SK-N-SH (cell line): ENCODE data around the gene DSCAML1. TPM values are rescaled to one million over a fixed set of nuclear protein-coding genes. Genes with fewer than 3 reads are reported as not detected.

Source experiments
- CTCF ChIA-PET: fragments of 300-600, 350-600 bp; formaldehyde crosslinking; extraction: SDS; loops from one replicate; lab custom pipeline; 2021; lab: Yijun Ruan, JAX
- POLR2A ChIA-PET: fragments of 350-600 bp; sonication (Branson Sonifier 250); formaldehyde crosslinking; extraction: SDS; loops from one replicate; lab custom pipeline; 2020; ENCODE audit warnings: antibody characterized with exemption, inconsistent platforms; lab: Yijun Ruan, JAX
- DNase-seq: peaks from one replicate; pipeline ENCODE4 v3.0.0; 2012
- H2AFZ ChIP-seq: fragments of 200-600 bp; sonication (generic); 2 replicates; pipeline ENCODE4 v1.8.1; 2016; ENCODE audit warnings: antibody characterized with exemption, mild to moderate bottlenecking, low read depth
- H3F3A ChIP-seq: fragments of 200-600 bp; sonication (generic); replicated peaks from 2 replicates; pipeline ENCODE3; 2016; ENCODE audit warnings: antibody characterized with exemption, mild to moderate bottlenecking; ENCODE audit not compliant: insufficient read depth
- H3K27ac ChIP-seq, 2 experiments: fragments of 200-500 bp in 1 of 2; fragments of 200-600 bp in 1 of 2; sonication (Bioruptor generic) in 1 of 2; sonication (generic), shearing (Covaris generic) in 1 of 2; 2 replicates each; pipeline versions ENCODE4 v1.5.1 to v1.6.1; 2014 to 2016; ENCODE audit warnings: low read depth in 2 of 2, inconsistent platforms in 1 of 2, low read length in 1 of 2, mild to moderate bottlenecking in 1 of 2, mixed read lengths in 1 of 2
- H3K27me3 ChIP-seq: fragments of 200-600 bp; sonication (generic), shearing (Covaris generic); 2 replicates; pipeline ENCODE4 v1.6.1; 2016; ENCODE audit warnings: mixed run types; ENCODE audit not compliant: insufficient read depth
- H3K36me3 ChIP-seq, 2 experiments: fragments of 200-500 bp in 1 of 2; fragments of 200-600 bp in 1 of 2; sonication (Bioruptor generic) in 1 of 2; sonication (generic) in 1 of 2; replicated peaks in 1 of 2; 2 replicates each; pipeline versions ENCODE3 to v1.5.1; 2014 to 2016; ENCODE audit warnings: low read length in 1 of 2, mild to moderate bottlenecking in 1 of 2; ENCODE audit not compliant: insufficient read depth in 2 of 2, control insufficient read depth in 1 of 2
- H3K4me1 ChIP-seq, 2 experiments: fragments of 200-500 bp in 1 of 2; fragments of 200-600 bp in 1 of 2; sonication (Bioruptor generic) in 1 of 2; sonication (generic), shearing (Covaris generic) in 1 of 2; 2 replicates each; pipeline versions ENCODE4 v1.5.1 to v1.6.1; 2014 to 2016; ENCODE audit warnings: low read depth in 1 of 2, low read length in 1 of 2, mixed run types in 1 of 2; ENCODE audit not compliant: insufficient read depth in 2 of 2, control insufficient read depth in 1 of 2
- H3K4me2 ChIP-seq: fragments of 200-600 bp; sonication (generic), shearing (Covaris generic); 2 replicates; pipeline ENCODE4 v1.6.1; 2017; ENCODE audit warnings: mixed run types
- H3K4me3 ChIP-seq, 2 experiments: fragments of 200-500 bp in 1 of 2; fragments of 200-600 bp in 1 of 2; sonication (Bioruptor generic) in 1 of 2; sonication (generic), shearing (Covaris generic) in 1 of 2; 2 replicates each; pipeline versions ENCODE4 v1.5.1 to v1.8.1; 2014 to 2016; ENCODE audit warnings: low read depth in 2 of 2, inconsistent platforms in 1 of 2, low read length in 1 of 2, mild to moderate bottlenecking in 1 of 2, mixed read lengths in 1 of 2, moderate library complexity in 1 of 2
- H3K79me2 ChIP-seq: fragments of 200-600 bp; sonication (generic); 2 replicates; pipeline ENCODE4 v1.8.1; 2017; ENCODE audit warnings: mild to moderate bottlenecking; ENCODE audit not compliant: insufficient read depth
- H3K9ac ChIP-seq: fragments of 200-600 bp; sonication (generic); 2 replicates; pipeline ENCODE4 v1.6.1; 2017; ENCODE audit warnings: mixed run types
- H3K9me2 ChIP-seq: fragments of 200-600 bp; sonication (generic); 2 replicates; pipeline ENCODE4 v1.6.1; 2017; ENCODE audit warnings: mixed run types
- H3K9me3 ChIP-seq: fragments of 200-600 bp; sonication (generic); 2 replicates; pipeline ENCODE4 v1.6.1; 2017; ENCODE audit warnings: mixed run types, mild to moderate bottlenecking, moderate library complexity
- H4K20me1 ChIP-seq: fragments of 200-600 bp; sonication (generic); 2 replicates; pipeline ENCODE4 v1.6.1; 2017; ENCODE audit warnings: mild to moderate bottlenecking, mixed run types; ENCODE audit not compliant: insufficient read depth
- CHD2 ChIP-seq: fragments of 150-350 bp; IDR thresholded peaks from 2 replicates; pipeline ENCODE4 v1.6.1; 2018; ENCODE audit warnings: low read length; ENCODE audit not compliant: partially characterized antibody
- FOSL2 ChIP-seq: IDR thresholded peaks from 2 replicates; pipeline ENCODE4 v1.4.0; 2012; ENCODE audit warnings: low read depth, mild to moderate bottlenecking, moderate library complexity, borderline replicate concordance
- GABPA ChIP-seq: IDR thresholded peaks from 2 replicates; pipeline ENCODE4 v1.4.0; 2012; ENCODE audit warnings: low read depth, mild to moderate bottlenecking
- JUND ChIP-seq: IDR thresholded peaks from 2 replicates; pipeline ENCODE4 v1.4.0; 2012
- MEF2A ChIP-seq: IDR thresholded peaks from 2 replicates; pipeline ENCODE4 v1.4.0; 2012; ENCODE audit warnings: low read depth, borderline replicate concordance
- POLR2AphosphoS5 ChIP-seq: IDR thresholded peaks from 2 replicates; pipeline ENCODE4 v1.6.1; 2012; ENCODE audit warnings: low read depth, low read length
- RCOR1 ChIP-seq: fragments of 150-350 bp; IDR thresholded peaks from 2 replicates; pipeline ENCODE4 v1.6.1; 2017; ENCODE audit warnings: antibody characterized with exemption, low read length
- RFX5 ChIP-seq: IDR thresholded peaks from 2 replicates; pipeline ENCODE4 v1.6.1; 2012; ENCODE audit warnings: mild to moderate bottlenecking, improper control_type of control experiment, low read length
- RXRA ChIP-seq: IDR thresholded peaks from 2 replicates; pipeline ENCODE4 v1.4.0; 2012; ENCODE audit warnings: low read depth, mild to moderate bottlenecking, borderline replicate concordance
- TCF12 ChIP-seq: IDR thresholded peaks from 2 replicates; pipeline ENCODE4 v1.4.0; 2012
- WGBS: methylation state at CpG from one replicate; pipeline ENCODE4 v1.1.6; 2017; ENCODE audit warnings: low lambda C conversion rate; 5-methylcytosine and 5-hydroxymethylcytosine counted together
- polyA plus RNA-seq, 3 experiments: library from polyadenylated mRNA; depleted of rRNA; stranded (reverse); fragments of >200 nt; gene quantifications; 2 replicates each; pipeline ENCODE4 v1.2.3, GENCODE V29; 2012
- TF ChIP-seq, protein P1 (sequence below): IDR thresholded peaks from 2 replicates; pipeline ENCODE4 v1.6.1; 2012; ENCODE audit warnings: mild to moderate bottlenecking, low read depth, low read length, moderate library complexity
- TF ChIP-seq, protein P2 (sequence below): fragments of 150-350 bp; IDR thresholded peaks from 2 replicates; pipeline ENCODE4 v1.6.1; 2017; ENCODE audit warnings: antibody characterized with exemption, low read length, low read depth, borderline replicate concordance
- TF ChIP-seq, protein P3 (sequence below): IDR thresholded peaks from 2 replicates; pipeline ENCODE4 v1.4.0; 2012; ENCODE audit warnings: low read depth, borderline replicate concordance
- TF ChIP-seq, protein P4 (sequence below): fragments of 200-600 bp; sonication (generic); IDR thresholded peaks from 2 replicates; pipeline ENCODE4 v1.6.1; 2017; ENCODE audit warnings: antibody characterized with exemption, mild to moderate bottlenecking, moderate library complexity

DSCAML1 gene
- polyA plus RNA-seq, 1 of the 3 experiments (the other 2 are of a cell fraction) = not detected

DNA sequence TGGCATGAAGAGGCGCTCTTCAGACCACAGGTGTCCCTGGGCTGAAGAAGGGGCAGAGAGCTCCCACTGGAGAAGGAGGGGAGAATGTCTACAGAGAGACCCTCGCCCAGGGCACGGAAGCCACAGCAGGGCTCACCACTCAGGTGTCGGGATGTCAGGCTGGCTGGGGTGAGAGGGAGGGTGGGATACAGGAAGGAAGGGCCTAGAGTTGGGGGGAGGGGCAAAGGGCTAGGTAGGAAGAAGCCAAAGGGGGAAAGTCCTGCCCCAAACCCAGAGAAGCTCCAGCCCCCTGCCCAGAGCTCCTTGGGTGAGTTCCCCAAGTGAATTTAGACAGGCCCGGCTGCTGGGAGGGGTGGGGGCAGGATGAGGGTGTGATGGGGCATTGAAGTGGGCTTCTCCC lies 237.3 kb downstream of the DSCAML1 start (continued):
- TF ChIP-seq, protein P1, sequence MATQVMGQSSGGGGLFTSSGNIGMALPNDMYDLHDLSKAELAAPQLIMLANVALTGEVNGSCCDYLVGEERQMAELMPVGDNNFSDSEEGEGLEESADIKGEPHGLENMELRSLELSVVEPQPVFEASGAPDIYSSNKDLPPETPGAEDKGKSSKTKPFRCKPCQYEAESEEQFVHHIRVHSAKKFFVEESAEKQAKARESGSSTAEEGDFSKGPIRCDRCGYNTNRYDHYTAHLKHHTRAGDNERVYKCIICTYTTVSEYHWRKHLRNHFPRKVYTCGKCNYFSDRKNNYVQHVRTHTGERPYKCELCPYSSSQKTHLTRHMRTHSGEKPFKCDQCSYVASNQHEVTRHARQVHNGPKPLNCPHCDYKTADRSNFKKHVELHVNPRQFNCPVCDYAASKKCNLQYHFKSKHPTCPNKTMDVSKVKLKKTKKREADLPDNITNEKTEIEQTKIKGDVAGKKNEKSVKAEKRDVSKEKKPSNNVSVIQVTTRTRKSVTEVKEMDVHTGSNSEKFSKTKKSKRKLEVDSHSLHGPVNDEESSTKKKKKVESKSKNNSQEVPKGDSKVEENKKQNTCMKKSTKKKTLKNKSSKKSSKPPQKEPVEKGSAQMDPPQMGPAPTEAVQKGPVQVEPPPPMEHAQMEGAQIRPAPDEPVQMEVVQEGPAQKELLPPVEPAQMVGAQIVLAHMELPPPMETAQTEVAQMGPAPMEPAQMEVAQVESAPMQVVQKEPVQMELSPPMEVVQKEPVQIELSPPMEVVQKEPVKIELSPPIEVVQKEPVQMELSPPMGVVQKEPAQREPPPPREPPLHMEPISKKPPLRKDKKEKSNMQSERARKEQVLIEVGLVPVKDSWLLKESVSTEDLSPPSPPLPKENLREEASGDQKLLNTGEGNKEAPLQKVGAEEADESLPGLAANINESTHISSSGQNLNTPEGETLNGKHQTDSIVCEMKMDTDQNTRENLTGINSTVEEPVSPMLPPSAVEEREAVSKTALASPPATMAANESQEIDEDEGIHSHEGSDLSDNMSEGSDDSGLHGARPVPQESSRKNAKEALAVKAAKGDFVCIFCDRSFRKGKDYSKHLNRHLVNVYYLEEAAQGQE = no peak
- TF ChIP-seq JUND (no peak), MEF2A (no peak), RFX5 (no peak), RCOR1 (no peak), RXRA (no peak)
- TF ChIP-seq, protein P2, sequence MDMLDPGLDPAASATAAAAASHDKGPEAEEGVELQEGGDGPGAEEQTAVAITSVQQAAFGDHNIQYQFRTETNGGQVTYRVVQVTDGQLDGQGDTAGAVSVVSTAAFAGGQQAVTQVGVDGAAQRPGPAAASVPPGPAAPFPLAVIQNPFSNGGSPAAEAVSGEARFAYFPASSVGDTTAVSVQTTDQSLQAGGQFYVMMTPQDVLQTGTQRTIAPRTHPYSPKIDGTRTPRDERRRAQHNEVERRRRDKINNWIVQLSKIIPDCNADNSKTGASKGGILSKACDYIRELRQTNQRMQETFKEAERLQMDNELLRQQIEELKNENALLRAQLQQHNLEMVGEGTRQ = no peak
- TF ChIP-seq, protein P3, sequence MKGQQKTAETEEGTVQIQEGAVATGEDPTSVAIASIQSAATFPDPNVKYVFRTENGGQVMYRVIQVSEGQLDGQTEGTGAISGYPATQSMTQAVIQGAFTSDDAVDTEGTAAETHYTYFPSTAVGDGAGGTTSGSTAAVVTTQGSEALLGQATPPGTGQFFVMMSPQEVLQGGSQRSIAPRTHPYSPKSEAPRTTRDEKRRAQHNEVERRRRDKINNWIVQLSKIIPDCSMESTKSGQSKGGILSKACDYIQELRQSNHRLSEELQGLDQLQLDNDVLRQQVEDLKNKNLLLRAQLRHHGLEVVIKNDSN = no peak
- TF ChIP-seq, all 33 proteins: peak for 0

DNA sequence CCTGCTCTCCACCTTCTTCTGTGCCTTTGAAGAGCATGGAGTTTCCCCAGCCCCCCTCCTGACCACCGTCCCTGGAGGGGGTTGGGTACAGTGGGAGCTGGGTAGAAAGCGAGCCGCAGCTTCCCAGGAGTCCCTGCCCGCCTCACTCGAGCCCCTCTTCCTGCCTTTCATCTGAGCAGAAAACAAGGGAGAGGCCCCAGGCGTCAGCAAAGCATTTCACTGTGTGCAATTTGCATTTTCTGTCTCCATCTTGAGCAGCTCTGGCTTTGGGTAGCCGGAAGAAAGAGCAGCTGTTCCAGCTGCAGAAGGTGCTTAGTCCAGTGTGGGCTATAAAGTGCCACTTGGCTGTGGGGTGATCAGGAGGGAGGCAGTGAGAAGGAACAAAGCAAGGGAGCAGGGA lies 239.7 kb downstream of the DSCAML1 start:
- H3K4me3 ChIP-seq = no peak overlapping the region
- no peaks in the 10 kb centered on the region for H4K20me1 ChIP-seq
- H2AFZ ChIP-seq = no peak overlapping the region
- H3K27ac ChIP-seq = no peak overlapping the region
- H3K9me2 ChIP-seq = no peaks in the 10 kb centered on the region
- no peak for DNase-seq
- H3K9me3 ChIP-seq = no peaks in the 10 kb centered on the region
- TF ChIP-seq GABPA = no peak
- no peak for TF ChIP-seq TCF12
- no peak for TF ChIP-seq CHD2
- no peak for TF ChIP-seq POLR2AphosphoS5
- TF ChIP-seq, protein P4, sequence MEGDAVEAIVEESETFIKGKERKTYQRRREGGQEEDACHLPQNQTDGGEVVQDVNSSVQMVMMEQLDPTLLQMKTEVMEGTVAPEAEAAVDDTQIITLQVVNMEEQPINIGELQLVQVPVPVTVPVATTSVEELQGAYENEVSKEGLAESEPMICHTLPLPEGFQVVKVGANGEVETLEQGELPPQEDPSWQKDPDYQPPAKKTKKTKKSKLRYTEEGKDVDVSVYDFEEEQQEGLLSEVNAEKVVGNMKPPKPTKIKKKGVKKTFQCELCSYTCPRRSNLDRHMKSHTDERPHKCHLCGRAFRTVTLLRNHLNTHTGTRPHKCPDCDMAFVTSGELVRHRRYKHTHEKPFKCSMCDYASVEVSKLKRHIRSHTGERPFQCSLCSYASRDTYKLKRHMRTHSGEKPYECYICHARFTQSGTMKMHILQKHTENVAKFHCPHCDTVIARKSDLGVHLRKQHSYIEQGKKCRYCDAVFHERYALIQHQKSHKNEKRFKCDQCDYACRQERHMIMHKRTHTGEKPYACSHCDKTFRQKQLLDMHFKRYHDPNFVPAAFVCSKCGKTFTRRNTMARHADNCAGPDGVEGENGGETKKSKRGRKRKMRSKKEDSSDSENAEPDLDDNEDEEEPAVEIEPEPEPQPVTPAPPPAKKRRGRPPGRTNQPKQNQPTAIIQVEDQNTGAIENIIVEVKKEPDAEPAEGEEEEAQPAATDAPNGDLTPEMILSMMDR = no peak
- TF ChIP-seq FOSL2 = no peak
- ChIA-PET POLR2A (no interaction called here), CTCF (interaction anchor here (1.0 to 1.7 kb wide), 3 partner anchors 8 to 13 kb away, joined by 3 to 6 read pairs (median 3); no protein-coding TSS in a partner anchor)
- no peaks in the 10 kb centered on the region for H3F3A ChIP-seq
- H3K4me2 ChIP-seq = no peak overlapping the region
- H3K27me3 ChIP-seq = peaks cover 8% of the 10 kb centered on the region; the same call in 1 of the 2 replicates
- peaks cover 0 to 12% of the 10 kb centered on the region in 2 experiments; a peak in 1 of 4 replicates for H3K4me1 ChIP-seq
- no peak overlapping the region for H3K9ac ChIP-seq
- WGBS = 41% methylated on average over 7 of the region's 7 CpGs
- H3K36me3 ChIP-seq = no peaks in the 10 kb centered on the region
- H3K79me2 ChIP-seq = no peaks in the 10 kb centered on the region
